HL-60 (cell line): ENCODE measurements around the gene PKP4.

Source experiments
- CTCF ChIP-seq: IDR thresholded peaks from one replicate; pipeline ENCODE4 v1.5.1; 2011; ENCODE audit warnings: low read length, control low read depth, inconsistent platforms; ENCODE audit not compliant: insufficient read depth
- REST ChIP-seq: IDR thresholded peaks from 2 replicates; pipeline ENCODE4 v1.6.1; 2012; ENCODE audit warnings: low read depth; ENCODE audit not compliant: insufficient replicate concordance
- SPI1 ChIP-seq: IDR thresholded peaks from 2 replicates; pipeline ENCODE4 v1.6.1; 2012; ENCODE audit warnings: low read depth, mild to moderate bottlenecking, borderline replicate concordance

GRCh38 chr2:158478237-158478636, 21.5 kb downstream of the PKP4 start:
- TF ChIP-seq CTCF: no peak
- TF ChIP-seq REST: no peak
- no peak for TF ChIP-seq SPI1
